ENCODE results near the gene USH1G. TPM values are rescaled to one million over a fixed set of nuclear protein-coding genes. Genes with fewer than 3 reads are reported as not detected.
A peak's percentile ranks its signal among the peaks of the same experiment; 100 is the strongest.

Gene USH1G
- polyA plus RNA-seq, 3 donors = not detected

GRCh38 chr17:74904687-74905409 is 18.2 kb downstream of the USH1G start:
- H3K27ac ChIP-seq (ENCODE audit: low read depth in 1 of 2, low read length in 2 of 2) = no peak overlapping the region
- peaks cover 0 to 19% of the 10 kb centered on the region in 2 donors for H3K27me3 ChIP-seq (ENCODE audit: control insufficient read depth in 2 of 2, insufficient read depth in 2 of 2, low read length in 2 of 2)
- WGBS (ENCODE audit: insufficient coverage) = 83% methylated on average over 3 of the region's 7 CpGs
- peaks cover 25 to 41% (median 39%) of the 10 kb centered on the region in 3 donors for H3K27me3 Mint-ChIP-seq (ENCODE audit: low read depth in 3 of 3)
- DNase-seq = no peak
- no peak overlapping the region for H2AFZ ChIP-seq (ENCODE audit: insufficient read depth, low read depth, low read length, poor library complexity, severe bottlenecking)
- H3K27ac Mint-ChIP-seq = no peak overlapping the region
- H3K9ac ChIP-seq (ENCODE audit: insufficient read depth, low read length, poor library complexity, severe bottlenecking) = no peak overlapping the region
- intact Hi-C loops (cut with micrococcal nuclease) = no loop called here
- peaks cover 0 to 13% (median 2%) of the 10 kb centered on the region in 7 donors for H3K9me3 Mint-ChIP-seq
- no peaks in the 10 kb centered on the region for H4K20me1 ChIP-seq (ENCODE audit: insufficient read depth, low read length)
- H3K4me3 ChIP-seq (replicated peaks in 1 of 3; ENCODE audit: low read depth in 2 of 3, low read length in 3 of 3) = no peak overlapping the region
- no peak overlapping the region for H3K4me2 ChIP-seq (replicated peaks; ENCODE audit: extremely low read depth, low read length, poor library complexity, severe bottlenecking)
- H3K9me3 ChIP-seq (replicated peaks in 1 of 2; ENCODE audit: control insufficient read depth in 1 of 2, insufficient read depth in 1 of 2, low read length in 2 of 2) = no peaks in the 10 kb centered on the region
- no peaks in the 10 kb centered on the region for H3K36me3 ChIP-seq (replicated peaks in 1 of 2; ENCODE audit: control insufficient read depth in 1 of 2, insufficient read depth in 2 of 2, low read length in 2 of 2)
- TF ChIP-seq, protein P1, sequence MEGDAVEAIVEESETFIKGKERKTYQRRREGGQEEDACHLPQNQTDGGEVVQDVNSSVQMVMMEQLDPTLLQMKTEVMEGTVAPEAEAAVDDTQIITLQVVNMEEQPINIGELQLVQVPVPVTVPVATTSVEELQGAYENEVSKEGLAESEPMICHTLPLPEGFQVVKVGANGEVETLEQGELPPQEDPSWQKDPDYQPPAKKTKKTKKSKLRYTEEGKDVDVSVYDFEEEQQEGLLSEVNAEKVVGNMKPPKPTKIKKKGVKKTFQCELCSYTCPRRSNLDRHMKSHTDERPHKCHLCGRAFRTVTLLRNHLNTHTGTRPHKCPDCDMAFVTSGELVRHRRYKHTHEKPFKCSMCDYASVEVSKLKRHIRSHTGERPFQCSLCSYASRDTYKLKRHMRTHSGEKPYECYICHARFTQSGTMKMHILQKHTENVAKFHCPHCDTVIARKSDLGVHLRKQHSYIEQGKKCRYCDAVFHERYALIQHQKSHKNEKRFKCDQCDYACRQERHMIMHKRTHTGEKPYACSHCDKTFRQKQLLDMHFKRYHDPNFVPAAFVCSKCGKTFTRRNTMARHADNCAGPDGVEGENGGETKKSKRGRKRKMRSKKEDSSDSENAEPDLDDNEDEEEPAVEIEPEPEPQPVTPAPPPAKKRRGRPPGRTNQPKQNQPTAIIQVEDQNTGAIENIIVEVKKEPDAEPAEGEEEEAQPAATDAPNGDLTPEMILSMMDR (IDR thresholded peaks at IDR 0.05) = no peak
- H3K36me3 Mint-ChIP-seq = no peaks in the 10 kb centered on the region
- peak overlapping the region in 1 of 2 donors; percentile 15 for H3K4me3 Mint-ChIP-seq
- H3K4me1 ChIP-seq (ENCODE audit: control insufficient read depth in 1 of 2, insufficient read depth in 2 of 2, low read length in 2 of 2) = no peaks in the 10 kb centered on the region
- H3K79me2 ChIP-seq (ENCODE audit: insufficient read depth, low read length) = no peaks in the 10 kb centered on the region
- H3K4me1 Mint-ChIP-seq = peaks cover 4% of the 10 kb centered on the region

DNA sequence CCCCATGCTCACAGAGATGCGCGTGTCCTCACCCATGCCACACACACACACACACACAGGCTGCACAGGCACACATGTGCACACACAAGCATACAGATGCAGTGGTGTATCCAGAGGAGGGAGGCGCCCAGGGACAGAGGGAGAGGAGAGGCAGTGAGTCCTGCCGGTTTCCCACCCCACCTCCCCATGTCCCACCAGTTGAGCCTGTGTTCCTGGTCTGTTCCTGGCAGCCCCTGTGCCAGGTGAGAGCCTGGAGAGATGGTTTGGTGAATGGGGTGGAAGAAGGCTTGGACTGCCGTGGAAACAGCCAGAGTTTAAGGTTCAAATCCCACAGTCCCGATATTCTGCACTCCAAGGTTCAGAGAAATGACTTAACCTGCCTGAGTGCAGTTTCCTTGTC is 19.4 kb downstream of the USH1G start:
- H3K27me3 ChIP-seq (ENCODE audit: control insufficient read depth in 2 of 2, insufficient read depth in 2 of 2, low read length in 2 of 2) = peaks cover 0 to 19% of the 10 kb centered on the region in 2 donors
- H3K4me1 Mint-ChIP-seq = peaks cover 2% of the 10 kb centered on the region
- H3K9me3 Mint-ChIP-seq = peaks cover 0 to 7% (median 2%) of the 10 kb centered on the region in 7 donors
- no peak overlapping the region for H3K4me3 Mint-ChIP-seq
- intact Hi-C loops (cut with micrococcal nuclease) = no loop called here
- H2AFZ ChIP-seq (ENCODE audit: insufficient read depth, low read depth, low read length, poor library complexity, severe bottlenecking) = no peak overlapping the region
- 79% methylated on average over 2 of the region's 6 CpGs for WGBS (ENCODE audit: insufficient coverage)
- DNase-seq = no peak
- H3K27ac Mint-ChIP-seq = peak overlapping the region in 1 of 7 donors; percentile 62
- no peaks in the 10 kb centered on the region for H3K79me2 ChIP-seq (ENCODE audit: insufficient read depth, low read length)
- no peak overlapping the region for H3K4me3 ChIP-seq (replicated peaks in 1 of 3; ENCODE audit: low read depth in 2 of 3, low read length in 3 of 3)
- TF ChIP-seq, protein P1 (IDR thresholded peaks at IDR 0.05) = no peak
- no peaks in the 10 kb centered on the region for H3K36me3 Mint-ChIP-seq
- no peaks in the 10 kb centered on the region for H3K36me3 ChIP-seq (replicated peaks in 1 of 2; ENCODE audit: control insufficient read depth in 1 of 2, insufficient read depth in 2 of 2, low read length in 2 of 2)
- H3K4me2 ChIP-seq (replicated peaks; ENCODE audit: extremely low read depth, low read length, poor library complexity, severe bottlenecking) = no peak overlapping the region
- peaks cover 28 to 44% (median 37%) of the 10 kb centered on the region in 3 donors for H3K27me3 Mint-ChIP-seq (ENCODE audit: low read depth in 3 of 3)
- H3K9me3 ChIP-seq (replicated peaks in 1 of 2; ENCODE audit: control insufficient read depth in 1 of 2, insufficient read depth in 1 of 2, low read length in 2 of 2) = no peaks in the 10 kb centered on the region
- no peaks in the 10 kb centered on the region for H4K20me1 ChIP-seq (ENCODE audit: insufficient read depth, low read length)
- no peak overlapping the region for H3K27ac ChIP-seq (ENCODE audit: low read depth in 1 of 2, low read length in 2 of 2)
- H3K4me1 ChIP-seq (ENCODE audit: control insufficient read depth in 1 of 2, insufficient read depth in 2 of 2, low read length in 2 of 2) = no peaks in the 10 kb centered on the region
- no peak overlapping the region for H3K9ac ChIP-seq (ENCODE audit: insufficient read depth, low read length, poor library complexity, severe bottlenecking)
